Astrocyte (in vitro differentiated cells and primary cell): ENCODE data around the gene HYAL2. TPM values are rescaled to one million over a fixed set of nuclear protein-coding genes. Genes with fewer than 3 reads are reported as not detected.

Source experiments
- DNase-seq: peaks from one replicate; pipeline ENCODE4 v3.0.0-alpha.2; 2010; ENCODE audit warnings: low read depth
- FAIRE-seq: peaks from 2 replicates; lab custom pipeline; 2011; peaks lifted over from hg19 to GRCh38; lab: Jason Lieb, UNC
- H2AFZ ChIP-seq: 2 replicates; pipeline ENCODE4 v1.6.0; 2012; ENCODE audit warnings: low read depth, low read length, inconsistent platforms
- H3K27ac ChIP-seq: 2 replicates; pipeline ENCODE4 v1.5.1; 2011; ENCODE audit warnings: low read depth, low read length, inconsistent platforms
- H3K27me3 ChIP-seq: 2 replicates; pipeline ENCODE4 v1.6.0; 2011; ENCODE audit warnings: low read length, inconsistent platforms; ENCODE audit not compliant: insufficient read depth
- H3K36me3 ChIP-seq: 2 replicates; pipeline ENCODE4 v1.5.1; 2011; ENCODE audit warnings: low read length, inconsistent platforms; ENCODE audit not compliant: insufficient read depth
- H3K4me1 ChIP-seq: 2 replicates; pipeline ENCODE4 v1.5.1; 2011; ENCODE audit warnings: low read length, inconsistent platforms; ENCODE audit not compliant: insufficient read depth
- H3K4me2 ChIP-seq: 2 replicates; pipeline ENCODE4 v1.6.0; 2012; ENCODE audit warnings: low read length, inconsistent platforms
- H3K4me3 ChIP-seq: 2 replicates; pipeline ENCODE4 v1.5.1; 2011; ENCODE audit warnings: low read depth, mild to moderate bottlenecking, low read length, inconsistent platforms; ENCODE audit not compliant: insufficient read depth
- H3K79me2 ChIP-seq: 2 replicates; pipeline ENCODE4 v1.6.0; 2012; ENCODE audit warnings: mild to moderate bottlenecking, low read length, inconsistent platforms; ENCODE audit not compliant: insufficient read depth
- H3K9ac ChIP-seq: 2 replicates; pipeline ENCODE4 v1.6.0; 2012; ENCODE audit warnings: mild to moderate bottlenecking, low read length, inconsistent platforms
- H3K9me3 ChIP-seq: 2 replicates; pipeline ENCODE4 v1.5.1; 2012; ENCODE audit warnings: low read depth, mild to moderate bottlenecking, low read length, inconsistent platforms; ENCODE audit not compliant: insufficient read depth
- H4K20me1 ChIP-seq: 2 replicates; pipeline ENCODE4 v1.6.0; 2012; ENCODE audit warnings: low read length, inconsistent platforms; ENCODE audit not compliant: insufficient read depth
- H3K27ac Mint-ChIP-seq: one replicate; pipeline ENCODE4 v1.8.0; 2021; ENCODE audit warnings: mild to moderate bottlenecking, mixed read lengths; ENCODE audit not compliant: unreplicated experiment
- H3K27me3 Mint-ChIP-seq: one replicate; pipeline ENCODE4 v1.8.0; 2021; ENCODE audit warnings: low read depth, mixed read lengths; ENCODE audit not compliant: unreplicated experiment
- H3K36me3 Mint-ChIP-seq: one replicate; pipeline ENCODE4 v1.8.0; 2021; ENCODE audit warnings: low read depth, mixed read lengths; ENCODE audit not compliant: unreplicated experiment
- H3K4me1 Mint-ChIP-seq: one replicate; pipeline ENCODE4 v1.8.0; 2021; ENCODE audit warnings: low read depth, mixed read lengths; ENCODE audit not compliant: unreplicated experiment
- H3K4me3 Mint-ChIP-seq: one replicate; pipeline ENCODE4 v1.8.0; 2021; ENCODE audit warnings: mild to moderate bottlenecking, moderate library complexity, mixed read lengths; ENCODE audit not compliant: unreplicated experiment
- H3K9me3 Mint-ChIP-seq: one replicate; pipeline ENCODE4 v1.8.0; 2021; ENCODE audit warnings: mild to moderate bottlenecking, mixed read lengths; ENCODE audit not compliant: unreplicated experiment
- CTCF ChIP-seq: IDR thresholded peaks from 2 replicates; pipeline ENCODE4 v1.5.1; 2011; ENCODE audit warnings: low read depth, mild to moderate bottlenecking, inconsistent platforms, low read length, moderate library complexity; ENCODE audit not compliant: insufficient read depth
- EZH2 ChIP-seq: IDR thresholded peaks from 2 replicates; pipeline ENCODE4 v1.6.1; 2012; ENCODE audit warnings: mild to moderate bottlenecking, low read length, inconsistent platforms; ENCODE audit not compliant: insufficient read depth
- total RNA-seq: library from RNA; stranded (reverse); gene quantifications from 2 replicates; pipeline ENCODE4 v1.2.1, GENCODE V29; 2021

HYAL2 gene
- total RNA-seq, 1 donor from 2014 or later, result 42.9 TPM

DNA sequence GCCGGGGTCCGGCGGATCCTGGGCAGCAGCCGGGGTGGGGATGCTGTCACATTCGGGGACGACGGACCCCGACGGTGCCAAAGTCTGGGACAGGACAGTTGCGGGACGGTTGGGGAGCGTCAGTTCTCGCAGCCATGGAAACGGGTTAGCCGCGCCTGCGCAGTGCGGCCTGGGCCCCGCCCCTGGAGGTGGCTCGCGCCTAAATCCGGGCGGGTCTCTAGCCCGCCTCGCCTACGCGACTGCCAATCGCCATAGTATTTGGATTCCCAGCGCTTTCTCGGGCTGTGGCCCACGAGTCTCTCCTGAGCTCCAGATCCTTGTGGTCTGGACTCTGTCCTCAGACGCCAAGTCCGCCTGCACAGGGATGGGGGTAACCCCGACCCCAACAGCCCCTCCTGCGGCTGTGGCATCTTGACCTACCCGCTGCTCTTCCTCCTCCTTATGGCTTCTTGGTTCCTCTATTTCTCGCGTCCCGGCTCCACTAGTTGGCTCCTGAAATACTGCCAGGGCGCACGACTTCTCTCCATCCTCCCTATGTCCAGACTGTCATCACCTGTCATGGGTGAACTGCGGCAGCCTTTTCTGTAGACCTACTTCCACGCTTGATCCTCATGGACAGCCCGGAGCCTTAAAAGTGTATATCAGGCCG is 23.2 kb upstream of the HYAL2 start, which contains the start of gene ZMYND10:
Gene ZMYND10 (minus strand): TSS at position 147 of the 649 bp plus-strand sequence. CDS start 153 bp downstream, outside the sequence.
- Histone ChIP-seq H3K4me1 (peaks cover 22% of the 10 kb centered on the region), H3K79me2 (peaks cover 22% of the 10 kb centered on the region), H4K20me1 (peaks cover 4% of the 10 kb centered on the region), H3K27me3 (no peaks in the 10 kb centered on the region), H3K9me3 (no peaks in the 10 kb centered on the region), H3K4me3 (peak within 1 kb of the TSS; percentile 64), H3K27ac (no peak within 1 kb of the TSS), H3K4me2 (peak within 1 kb of the TSS; percentile 98), H3K36me3 (peaks cover 3% of the 10 kb centered on the region), H2AFZ (peak within 1 kb of the TSS; percentile 92), H3K9ac (peak within 1 kb of the TSS; percentile 57)
- H3K4me1 Mint-ChIP-seq, result peaks cover 7% of the 10 kb centered on the region
- DNase-seq (no peak), FAIRE-seq (no peak)
- TF ChIP-seq EZH2 (no peak), CTCF (no peak)
- no peak within 1 kb of the TSS for H3K27ac Mint-ChIP-seq
- H3K9me3 Mint-ChIP-seq, result peaks cover 4% of the 10 kb centered on the region
- H3K36me3 Mint-ChIP-seq, result peaks cover 4% of the 10 kb centered on the region
- peaks cover 29% of the 10 kb centered on the region for H3K27me3 Mint-ChIP-seq
- H3K4me3 Mint-ChIP-seq, result peak within 1 kb of the TSS; percentile 62

DNA sequence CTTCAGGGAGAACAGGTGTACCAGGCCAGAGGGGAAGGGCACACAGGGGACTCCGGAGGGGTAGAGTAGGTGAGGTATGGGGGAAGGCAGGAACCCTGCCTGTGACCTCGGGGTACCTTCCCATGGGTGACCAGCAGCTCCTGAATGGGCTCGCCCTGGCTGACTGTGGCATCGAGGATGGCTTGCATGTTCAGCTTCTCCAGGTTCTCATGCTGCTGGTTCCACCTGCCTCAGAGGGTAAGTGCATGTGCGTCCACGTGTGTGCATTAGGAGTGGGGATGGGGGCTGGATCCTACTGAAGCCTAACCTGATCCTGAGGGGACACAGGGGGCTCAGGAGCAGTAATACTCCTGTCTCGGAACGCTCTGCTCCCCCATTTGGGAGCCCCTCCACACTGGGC is 22.5 kb upstream of the HYAL2 start:
- Histone ChIP-seq H3K4me3 (peak overlapping the region; percentile 64), H3K4me2 (peak overlapping the region; percentile 98), H3K27me3 (no peaks in the 10 kb centered on the region), H3K27ac (no peak overlapping the region), H2AFZ (peak overlapping the region; percentile 92), H3K79me2 (peaks cover 17% of the 10 kb centered on the region), H3K9ac (no peak overlapping the region), H3K36me3 (peaks cover 3% of the 10 kb centered on the region), H3K4me1 (peaks cover 23% of the 10 kb centered on the region), H4K20me1 (peaks cover 4% of the 10 kb centered on the region), H3K9me3 (no peaks in the 10 kb centered on the region)
- FAIRE-seq, result no peak
- peaks cover 4% of the 10 kb centered on the region for H3K4me1 Mint-ChIP-seq
- no peak for DNase-seq
- H3K27ac Mint-ChIP-seq, result no peak overlapping the region
- no peak for TF ChIP-seq CTCF
- no peak for TF ChIP-seq EZH2
- H3K27me3 Mint-ChIP-seq, result peaks cover 30% of the 10 kb centered on the region
- H3K4me3 Mint-ChIP-seq, result no peak overlapping the region
- peaks cover 4% of the 10 kb centered on the region for H3K9me3 Mint-ChIP-seq
- H3K36me3 Mint-ChIP-seq, result peaks cover 4% of the 10 kb centered on the region
